ENCODE results near the gene OMA1. TPM values are rescaled to one million over a fixed set of nuclear protein-coding genes. Genes with fewer than 3 reads are reported as not detected.

The OMA1 gene
- polyA plus RNA-seq, 1 of the 3 experiments (the other 2 are of a cell fraction), result 6.9 TPM

DNA sequence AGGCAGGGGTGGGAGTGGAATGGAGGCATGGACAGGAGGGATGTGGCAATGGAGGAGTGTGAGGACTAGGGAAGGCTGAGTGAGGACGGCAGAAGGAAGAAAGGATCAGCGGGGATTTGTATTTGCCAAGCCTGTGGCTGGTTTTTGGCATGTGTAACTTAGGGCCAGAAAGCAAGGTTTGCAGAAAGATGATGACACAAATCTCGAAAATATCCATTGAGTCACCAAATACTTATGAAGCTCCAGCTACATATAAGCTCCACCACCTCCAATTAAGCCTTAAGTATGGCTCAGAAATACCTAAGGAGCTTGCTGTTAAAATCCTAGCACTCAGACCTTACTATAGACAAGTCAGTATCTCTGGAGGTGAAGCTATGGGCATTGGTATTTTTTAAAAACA lies 90.1 kb downstream of the OMA1 start:
- WGBS (ENCODE audit: low lambda C conversion rate), result 62% methylated on average over 3 of the region's 3 CpGs
- CTCF ChIA-PET, result interaction anchor here (0.7 kb wide), 1 partner anchor 60 kb away, joined by 4 read pairs; no protein-coding TSS in a partner anchor
- H3K9ac ChIP-seq, result no peak overlapping the region

DNA sequence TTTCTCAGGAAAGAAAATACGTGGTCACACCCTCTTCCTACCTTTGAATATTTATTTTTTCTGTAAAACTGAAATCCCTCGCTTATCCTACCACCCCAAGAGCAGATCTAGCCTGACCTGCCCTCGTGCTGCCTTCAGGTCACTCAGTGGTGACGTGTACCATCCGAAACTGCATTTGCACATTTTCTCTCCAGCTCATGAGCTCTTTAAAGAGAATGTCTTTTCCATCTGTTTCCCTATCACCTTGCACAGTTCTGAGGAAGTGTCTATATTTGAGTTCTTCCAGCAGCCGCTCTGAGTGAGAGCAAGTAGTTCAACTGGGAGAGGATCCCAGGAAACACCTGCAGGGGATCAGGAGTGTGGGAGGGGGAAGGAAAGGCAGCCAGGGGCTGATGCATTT lies 91.7 kb downstream of the OMA1 start:
- no peaks in the 10 kb centered on the region for H4K20me1 ChIP-seq (ENCODE audit: insufficient read depth)
- no peaks in the 10 kb centered on the region for H3F3A ChIP-seq (replicated peaks; ENCODE audit: insufficient read depth)
- H3K79me2 ChIP-seq (ENCODE audit: insufficient read depth), result no peaks in the 10 kb centered on the region
- CTCF ChIA-PET, result no interaction called here
- no peak for DNase-seq
- H3K27me3 ChIP-seq (ENCODE audit: insufficient read depth), result no peaks in the 10 kb centered on the region
- no peaks in the 10 kb centered on the region for H3K9me3 ChIP-seq
- POLR2A ChIA-PET, result no interaction called here
- no peaks in the 10 kb centered on the region for H3K9me2 ChIP-seq
- H3K4me1 ChIP-seq (ENCODE audit: control insufficient read depth in 1 of 2, insufficient read depth in 2 of 2, low read depth in 1 of 2, low read length in 1 of 2), result peaks cover 0 to 4% of the 10 kb centered on the region in 2 experiments; a peak in 1 of 4 replicates
- H3K4me3 ChIP-seq (ENCODE audit: low read depth in 2 of 2, low read length in 1 of 2), result no peak overlapping the region
- no peak overlapping the region for H3K4me2 ChIP-seq
- TF ChIP-seq NFIC (IDR thresholded peaks at IDR 0.05; ENCODE audit: borderline replicate concordance), result no peak
- TF ChIP-seq POLR2AphosphoS5 (IDR thresholded peaks at IDR 0.05; ENCODE audit: low read depth, low read length), result no peak
- H3K36me3 ChIP-seq (replicated peaks in 1 of 2; ENCODE audit: control insufficient read depth in 1 of 2, insufficient read depth in 2 of 2, low read length in 1 of 2), result no peaks in the 10 kb centered on the region
- H3K27ac ChIP-seq (ENCODE audit: low read depth in 2 of 2, low read length in 1 of 2), result no peak overlapping the region
- WGBS (ENCODE audit: low lambda C conversion rate), result 73% methylated on average over 6 of the region's 6 CpGs
- H2AFZ ChIP-seq (ENCODE audit: low read depth), result no peak overlapping the region
- no peak overlapping the region for H3K9ac ChIP-seq

More for the DNA sequence above, 90.1 kb downstream of the OMA1 start:
- no peaks in the 10 kb centered on the region for H4K20me1 ChIP-seq (ENCODE audit: insufficient read depth)
- no peak overlapping the region for H3K27ac ChIP-seq (ENCODE audit: low read depth in 2 of 2, low read length in 1 of 2)
- no peaks in the 10 kb centered on the region for H3K9me3 ChIP-seq
- no peak for DNase-seq
- H3K4me3 ChIP-seq (ENCODE audit: low read depth in 2 of 2, low read length in 1 of 2), result no peak overlapping the region
- no peaks in the 10 kb centered on the region for H3K27me3 ChIP-seq (ENCODE audit: insufficient read depth)
- no peaks in the 10 kb centered on the region for H3K9me2 ChIP-seq
- no peaks in the 10 kb centered on the region for H3F3A ChIP-seq (replicated peaks; ENCODE audit: insufficient read depth)
- H3K4me2 ChIP-seq, result no peak overlapping the region
- H3K4me1 ChIP-seq (ENCODE audit: control insufficient read depth in 1 of 2, insufficient read depth in 2 of 2, low read depth in 1 of 2, low read length in 1 of 2), result peaks cover 0 to 4% of the 10 kb centered on the region in 2 experiments; a peak in 1 of 4 replicates
- no peaks in the 10 kb centered on the region for H3K36me3 ChIP-seq (replicated peaks in 1 of 2; ENCODE audit: control insufficient read depth in 1 of 2, insufficient read depth in 2 of 2, low read length in 1 of 2)
- no peak overlapping the region for H2AFZ ChIP-seq (ENCODE audit: low read depth)
- H3K79me2 ChIP-seq (ENCODE audit: insufficient read depth), result no peaks in the 10 kb centered on the region
- POLR2A ChIA-PET, result no interaction called here
- TF ChIP-seq SMC3 (IDR thresholded peaks at IDR 0.05; ENCODE audit: low read depth, low read length) (no peak), MEF2A (IDR thresholded peaks at IDR 0.05; ENCODE audit: borderline replicate concordance, low read depth) (peak; percentile 34; the same call in 1 of the 2 replicates)

DNA sequence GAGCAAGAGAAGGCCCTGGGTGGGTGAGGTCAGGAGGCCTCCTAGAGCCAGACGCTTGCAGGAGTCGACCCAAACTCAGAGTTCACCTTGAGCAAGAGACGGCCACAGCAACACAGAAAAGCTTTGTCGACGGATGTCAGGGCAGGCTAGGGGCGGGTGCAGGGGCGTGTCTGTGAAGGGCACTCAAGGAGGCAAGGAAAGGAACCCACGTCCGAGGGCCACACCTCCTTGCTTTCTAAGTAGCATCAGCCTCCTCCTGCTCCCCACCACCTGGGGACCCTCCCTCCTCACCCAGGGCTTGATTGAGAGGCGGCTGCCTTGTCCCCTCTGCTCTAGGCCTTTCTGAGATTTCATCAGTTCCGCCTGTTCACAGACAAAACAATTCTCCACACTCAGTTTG lies 92.1 kb downstream of the OMA1 start:
- no peak overlapping the region for H3K4me2 ChIP-seq
- POLR2A ChIA-PET, result no interaction called here
- no peaks in the 10 kb centered on the region for H3K36me3 ChIP-seq (replicated peaks in 1 of 2; ENCODE audit: control insufficient read depth in 1 of 2, insufficient read depth in 2 of 2, low read length in 1 of 2)
- H3K79me2 ChIP-seq (ENCODE audit: insufficient read depth), result no peaks in the 10 kb centered on the region
- no peaks in the 10 kb centered on the region for H3F3A ChIP-seq (replicated peaks; ENCODE audit: insufficient read depth)
- 72% methylated on average over 4 of the region's 11 CpGs for WGBS (ENCODE audit: low lambda C conversion rate)
- H3K9me3 ChIP-seq, result no peaks in the 10 kb centered on the region
- TF ChIP-seq NRF1 (IDR thresholded peaks at IDR 0.05; ENCODE audit: low read depth, low read length) (no peak), CHD2 (IDR thresholded peaks at IDR 0.05; ENCODE audit: low read length, partially characterized antibody) (no peak), FOXJ3 (CRISPR knock-in tag; IDR thresholded peaks at IDR 0.05) (no peak), NFIC (IDR thresholded peaks at IDR 0.05; ENCODE audit: borderline replicate concordance) (no peak), TEAD4 (IDR thresholded peaks at IDR 0.05; ENCODE audit: borderline replicate concordance, insufficient read depth) (no peak), FOSL2 (IDR thresholded peaks at IDR 0.05; ENCODE audit: borderline replicate concordance, low read depth) (no peak), FOXM1 (IDR thresholded peaks at IDR 0.05; ENCODE audit: low read depth) (no peak), JUND (IDR thresholded peaks at IDR 0.05) (no peak), TAF1 (IDR thresholded peaks at IDR 0.05; ENCODE audit: borderline replicate concordance, low read depth, low read length) (no peak)
- TF ChIP-seq, protein P1, sequence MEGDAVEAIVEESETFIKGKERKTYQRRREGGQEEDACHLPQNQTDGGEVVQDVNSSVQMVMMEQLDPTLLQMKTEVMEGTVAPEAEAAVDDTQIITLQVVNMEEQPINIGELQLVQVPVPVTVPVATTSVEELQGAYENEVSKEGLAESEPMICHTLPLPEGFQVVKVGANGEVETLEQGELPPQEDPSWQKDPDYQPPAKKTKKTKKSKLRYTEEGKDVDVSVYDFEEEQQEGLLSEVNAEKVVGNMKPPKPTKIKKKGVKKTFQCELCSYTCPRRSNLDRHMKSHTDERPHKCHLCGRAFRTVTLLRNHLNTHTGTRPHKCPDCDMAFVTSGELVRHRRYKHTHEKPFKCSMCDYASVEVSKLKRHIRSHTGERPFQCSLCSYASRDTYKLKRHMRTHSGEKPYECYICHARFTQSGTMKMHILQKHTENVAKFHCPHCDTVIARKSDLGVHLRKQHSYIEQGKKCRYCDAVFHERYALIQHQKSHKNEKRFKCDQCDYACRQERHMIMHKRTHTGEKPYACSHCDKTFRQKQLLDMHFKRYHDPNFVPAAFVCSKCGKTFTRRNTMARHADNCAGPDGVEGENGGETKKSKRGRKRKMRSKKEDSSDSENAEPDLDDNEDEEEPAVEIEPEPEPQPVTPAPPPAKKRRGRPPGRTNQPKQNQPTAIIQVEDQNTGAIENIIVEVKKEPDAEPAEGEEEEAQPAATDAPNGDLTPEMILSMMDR (IDR thresholded peaks at IDR 0.05), result no peak
- TF ChIP-seq, protein P2, sequence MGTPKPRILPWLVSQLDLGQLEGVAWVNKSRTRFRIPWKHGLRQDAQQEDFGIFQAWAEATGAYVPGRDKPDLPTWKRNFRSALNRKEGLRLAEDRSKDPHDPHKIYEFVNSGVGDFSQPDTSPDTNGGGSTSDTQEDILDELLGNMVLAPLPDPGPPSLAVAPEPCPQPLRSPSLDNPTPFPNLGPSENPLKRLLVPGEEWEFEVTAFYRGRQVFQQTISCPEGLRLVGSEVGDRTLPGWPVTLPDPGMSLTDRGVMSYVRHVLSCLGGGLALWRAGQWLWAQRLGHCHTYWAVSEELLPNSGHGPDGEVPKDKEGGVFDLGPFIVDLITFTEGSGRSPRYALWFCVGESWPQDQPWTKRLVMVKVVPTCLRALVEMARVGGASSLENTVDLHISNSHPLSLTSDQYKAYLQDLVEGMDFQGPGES (IDR thresholded peaks at IDR 0.05; ENCODE audit: low read depth, low read length), result no peak
- H2AFZ ChIP-seq (ENCODE audit: low read depth), result no peak overlapping the region
- no peaks in the 10 kb centered on the region for H3K27me3 ChIP-seq (ENCODE audit: insufficient read depth)
- H3K9me2 ChIP-seq, result no peaks in the 10 kb centered on the region
- no peaks in the 10 kb centered on the region for H4K20me1 ChIP-seq (ENCODE audit: insufficient read depth)
- no peak for DNase-seq
- no peak overlapping the region for H3K9ac ChIP-seq
- H3K4me1 ChIP-seq (ENCODE audit: control insufficient read depth in 1 of 2, insufficient read depth in 2 of 2, low read depth in 1 of 2, low read length in 1 of 2), result peaks cover 0 to 4% of the 10 kb centered on the region in 2 experiments; a peak in 1 of 4 replicates
- H3K27ac ChIP-seq (ENCODE audit: low read depth in 2 of 2, low read length in 1 of 2), result no peak overlapping the region
- CTCF ChIA-PET, result no interaction called here
- no peak overlapping the region for H3K4me3 ChIP-seq (ENCODE audit: low read depth in 2 of 2, low read length in 1 of 2)
